Activated CD4-positive, alpha-beta T cell treated with anti-CD3 and anti-CD28 coated beads for 36 hours (primary cell): Measurements from ENCODE around the gene SIRPB2. TPM values are rescaled to one million over a fixed set of nuclear protein-coding genes. Genes with fewer than 3 reads are reported as not detected.

Experiments used
- ATAC-seq: fragments of 200-7000 bp; cut with Tn5 transposase; one replicate; pipeline ENCODE4 v1.10.0; 2021; ENCODE audit warnings: mild to moderate bottlenecking, moderate library complexity
- CTCF ChIA-PET: fragments of 350-600 bp; sonication (Branson Sonifier 250); formaldehyde crosslinking; loops from one replicate; lab custom pipeline; 2021; ENCODE audit warnings: antibody characterized with exemption; lab: Charles Lee
- POLR2A ChIA-PET: fragments of 350-600 bp; sonication (Branson Sonifier 250); formaldehyde crosslinking; loops from one replicate; lab custom pipeline; 2021; ENCODE audit warnings: antibody characterized with exemption, inconsistent platforms; lab: Charles Lee
- DNase-seq: peaks from one replicate; pipeline ENCODE4 v3.0.0-alpha.2; 2020
- H3K27ac Mint-ChIP-seq: one replicate; pipeline ENCODE4 v1.8.0; 2021; ENCODE audit warnings: mixed read lengths
- H3K27me3 Mint-ChIP-seq: one replicate; pipeline ENCODE4 v1.8.0; 2021; ENCODE audit warnings: mixed read lengths
- H3K36me3 Mint-ChIP-seq: one replicate; pipeline ENCODE4 v1.8.0; 2021; ENCODE audit warnings: low read depth, mixed read lengths
- H3K4me1 Mint-ChIP-seq: one replicate; pipeline ENCODE4 v1.8.0; 2021; ENCODE audit warnings: mixed read lengths
- H3K4me3 Mint-ChIP-seq: one replicate; pipeline ENCODE4 v1.8.0; 2021; ENCODE audit warnings: mild to moderate bottlenecking, moderate library complexity, mixed read lengths
- H3K9me3 Mint-ChIP-seq: one replicate; pipeline ENCODE4 v1.8.0; 2021; ENCODE audit warnings: low read depth, mixed read lengths
- intact Hi-C, 2 experiments: fragments of 100-400 bp; cut with DNase I in 1 of 2; cut with micrococcal nuclease in 1 of 2; formaldehyde crosslinking; loops; one replicate each; pipeline versions ENCODE4 v1.14.2 to v1.15.1; 2022 to 2024; cut with DNase I, micrococcal nuclease
- total RNA-seq, 2 experiments: library from RNA; stranded (reverse); gene quantifications; one replicate each; pipeline ENCODE4 v1.2.3, GENCODE V29; 2021

Gene SIRPB2
- total RNA-seq, 2 experiments from 2014 or later, result not detected

GRCh38 chr20:1427457-1428054 is 63.7 kb downstream of the SIRPB2 start:
- no peaks in the 10 kb centered on the region for H3K36me3 Mint-ChIP-seq
- DNase-seq, result no peak
- CTCF ChIA-PET, result interaction anchor here (1.1 to 1.7 kb wide), 2 partner anchors 11 to 13 kb away, joined by 3 to 7 read pairs; no protein-coding TSS in a partner anchor
- H3K27me3 Mint-ChIP-seq, result no peaks in the 10 kb centered on the region
- ATAC-seq, result no peak
- H3K4me1 Mint-ChIP-seq, result peaks cover 7% of the 10 kb centered on the region
- intact Hi-C loops, result no loop called here
- no peaks in the 10 kb centered on the region for H3K9me3 Mint-ChIP-seq
- H3K4me3 Mint-ChIP-seq, result no peak overlapping the region
- POLR2A ChIA-PET, result no interaction called here
- H3K27ac Mint-ChIP-seq, result no peak overlapping the region

GRCh38 chr20:1426231-1426849 is 64.9 kb downstream of the SIRPB2 start:
- ATAC-seq (no peak), DNase-seq (no peak)
- Mint-ChIP-seq H3K4me1 (peaks cover 7% of the 10 kb centered on the region), H3K36me3 (no peaks in the 10 kb centered on the region), H3K9me3 (no peaks in the 10 kb centered on the region), H3K27ac (no peak overlapping the region), H3K4me3 (no peak overlapping the region), H3K27me3 (no peaks in the 10 kb centered on the region)
- intact Hi-C loops, result no loop called here
- POLR2A ChIA-PET, result no interaction called here
- CTCF ChIA-PET, result interaction anchor here (1.7 kb wide), 1 partner anchor 12 kb away, joined by 7 read pairs; no protein-coding TSS in a partner anchor

Other genes with a start within 250 kb of the SIRPB2 start
- gene SNPH, start 225.1 kb downstream of the SIRPB2 start, total RNA-seq, result 1 to 10 TPM; 2.5 to 2.9 TPM
- gene SDCBP2, start 162.3 kb downstream of the SIRPB2 start, total RNA-seq, result 1 to 10 TPM; 2.8 to 3.2 TPM
- gene FKBP1A, start 98.4 kb downstream of the SIRPB2 start, total RNA-seq, result 100 to 1,000 TPM; 265 to 316 TPM
- 10 to 100 TPM; 71.3 to 78.1 TPM for gene NSFL1C, start 24.6 kb downstream of the SIRPB2 start, total RNA-seq
- gene SIRPD, start 66.3 kb upstream of the SIRPB2 start, total RNA-seq, result not detected
- 1 to 10 TPM; 1.0 to 2.1 TPM for gene SIRPB1, start 128.6 kb upstream of the SIRPB2 start, total RNA-seq
- gene SIRPG, start 166.4 kb upstream of the SIRPB2 start, total RNA-seq, result 10 to 100 TPM; 34.3 to 48.7 TPM